OCI-LY7 (cell line): ENCODE data around the gene CGB7. TPM values are rescaled to one million over a fixed set of nuclear protein-coding genes. Genes with fewer than 3 reads are reported as not detected.

ENCODE experiments used
- BruUV-seq: library from RNA; stranded (reverse); fragments of 400-500 nt; replicated peaks from 2 replicates; lab custom pipeline; 2021; lab: Mats Ljungman, UMichigan
- CTCF ChIA-PET: fragments of 300-600 bp; sonication (Branson Sonifier 250); formaldehyde crosslinking; loops from one replicate; lab custom pipeline; 2022; ENCODE audit warnings: antibody characterized with exemption; ENCODE audit not compliant: unreplicated experiment; lab: Charles Lee
- POLR2A ChIA-PET: fragments of 300-600 bp; sonication (Branson Sonifier 250); formaldehyde crosslinking; loops from one replicate; lab custom pipeline; 2022; ENCODE audit warnings: antibody characterized with exemption; lab: Charles Lee
- DNase-seq: peaks from one replicate; pipeline ENCODE4 v3.0.0-alpha.2; 2015; ENCODE audit warnings: low spot score
- H2AFZ ChIP-seq: fragments of 200-600 bp; sonication (generic), shearing (Covaris generic); 2 replicates; pipeline ENCODE4 v1.6.1; 2014; ENCODE audit warnings: mild to moderate bottlenecking, antibody characterized with exemption, low read length, moderate library complexity
- H3K27ac ChIP-seq: fragments of 200-600 bp; sonication (generic); 2 replicates; pipeline ENCODE4 v1.5.1; 2014; ENCODE audit warnings: mixed run types, low read depth, mild to moderate bottlenecking, moderate library complexity, low read length, inconsistent platforms; ENCODE audit not compliant: poor library complexity, severe bottlenecking
- H3K36me3 ChIP-seq: fragments of 200-600 bp; sonication (generic); 2 replicates; pipeline ENCODE4 v1.6.1; 2014; ENCODE audit warnings: mild to moderate bottlenecking, antibody characterized with exemption, low read length, moderate library complexity, mixed read lengths; ENCODE audit not compliant: insufficient read depth
- H3K4me1 ChIP-seq: fragments of 200-600 bp; sonication (generic); 2 replicates; pipeline ENCODE4 v1.5.1; 2014; ENCODE audit warnings: mild to moderate bottlenecking, low read length; ENCODE audit not compliant: insufficient read depth, poor library complexity, severe bottlenecking
- H3K4me2 ChIP-seq: fragments of 200-600 bp; sonication (generic); 2 replicates; pipeline ENCODE4 v1.6.1; 2014; ENCODE audit warnings: mild to moderate bottlenecking, low read length
- H3K4me3 ChIP-seq: fragments of 200-600 bp; sonication (generic); 2 replicates; pipeline ENCODE4 v1.5.1; 2014; ENCODE audit warnings: mild to moderate bottlenecking, low read depth, low read length; ENCODE audit not compliant: poor library complexity, severe bottlenecking
- H3K79me2 ChIP-seq: fragments of 200-600 bp; sonication (generic); 2 replicates; pipeline ENCODE4 v1.6.1; 2016; ENCODE audit warnings: low read depth, mild to moderate bottlenecking, low read length, moderate library complexity, mixed read lengths; ENCODE audit not compliant: insufficient read depth
- H3K9me2 ChIP-seq: fragments of 200-600 bp; sonication (generic); 2 replicates; pipeline ENCODE4 v1.6.1; 2016; ENCODE audit warnings: mild to moderate bottlenecking, low read length, mixed read lengths; ENCODE audit not compliant: insufficient read depth
- H3K9me3 ChIP-seq: fragments of 200-600 bp; sonication (generic); 2 replicates; pipeline ENCODE4 v1.6.1; 2014; ENCODE audit warnings: mild to moderate bottlenecking, mixed run types, low read length, mixed read lengths
- H4K20me1 ChIP-seq: fragments of 200-600 bp; sonication (generic); 2 replicates; pipeline ENCODE4 v1.6.1; 2014; ENCODE audit warnings: mild to moderate bottlenecking, antibody characterized with exemption, low read length, moderate library complexity, mixed read lengths; ENCODE audit not compliant: insufficient read depth
- CTCF ChIP-seq: fragments of 200-600 bp; sonication (generic); conservative IDR thresholded peaks from 2 replicates; pipeline ENCODE4 v1.5.1; 2014; ENCODE audit warnings: mild to moderate bottlenecking, antibody characterized with exemption, low read length, moderate library complexity, mixed read lengths
- EZH2phosphoT487 ChIP-seq: fragments of 200-600 bp; sonication (generic); IDR thresholded peaks from 2 replicates; pipeline ENCODE4 v1.6.1; 2018; ENCODE audit warnings: low read depth, borderline replicate concordance, mild to moderate bottlenecking, mixed run types, antibody characterized with exemption, low read length, moderate library complexity, mixed read lengths
- intact Hi-C: fragments of 100-400 bp; cut with micrococcal nuclease; formaldehyde crosslinking; loops from one replicate; pipeline ENCODE4 v1.10.0; 2022; ENCODE audit not compliant: unreplicated experiment
- total RNA-seq, 2 experiments: library from RNA; depleted of rRNA in 1 of 2; stranded (reverse); fragments of >200 nt in 1 of 2; shearing (Covaris generic) in 1 of 2; gene quantifications; 2 replicates each; pipeline ENCODE4 v1.2.3, GENCODE V29; 2014 to 2022

CGB7 gene
- total RNA-seq, 2 experiments from 2014 or later = not detected

GRCh38 chr19:49101160-49101559 is 43.6 kb upstream of the CGB7 start:
- Histone ChIP-seq H3K9me2 (no peaks in the 10 kb centered on the region), H3K36me3 (peaks cover 97% of the 10 kb centered on the region), H4K20me1 (no peaks in the 10 kb centered on the region; the same call in 1 of the 2 replicates), H3K79me2 (no peaks in the 10 kb centered on the region; the same call in 1 of the 2 replicates), H3K9me3 (no peaks in the 10 kb centered on the region), H3K4me3 (no peak overlapping the region), H3K4me2 (no peak overlapping the region), H2AFZ (no peak overlapping the region), H3K4me1 (no peaks in the 10 kb centered on the region), H3K27ac (no peak overlapping the region)
- CTCF ChIA-PET = no interaction called here
- POLR2A ChIA-PET = interaction anchor here (0.6 kb wide), 1 partner anchor 99 kb away, joined by 7 read pairs; no protein-coding TSS in a partner anchor
- no peak for TF ChIP-seq CTCF
- TF ChIP-seq EZH2phosphoT487 = no peak
- DNase-seq = no peak
- no TSS peak for BruUV-seq
- intact Hi-C loops = no loop called here

GRCh38 chr19:49098795-49099194 is 41.2 kb upstream of the CGB7 start:
- POLR2A ChIA-PET = interaction anchor here (0.6 kb wide), 1 partner anchor 347 kb away, joined by 5 read pairs; no protein-coding TSS in a partner anchor
- H3K9me2 ChIP-seq = no peaks in the 10 kb centered on the region
- intact Hi-C loops = loop anchor here (5.0 kb wide), 2 partner anchors 109 to 129 kb away; no protein-coding TSS in a partner anchor
- TF ChIP-seq CTCF = no peak
- no peak for TF ChIP-seq EZH2phosphoT487
- BruUV-seq = no TSS peak
- CTCF ChIA-PET = interaction anchor here (2.1 kb wide), 1 partner anchor 127 kb away, joined by 6 read pairs; no protein-coding TSS in a partner anchor
- no peaks in the 10 kb centered on the region; the same call in 1 of the 2 replicates for H4K20me1 ChIP-seq
- H3K27ac ChIP-seq = no peak overlapping the region
- no peak overlapping the region for H3K4me2 ChIP-seq
- peaks cover 97% of the 10 kb centered on the region for H3K36me3 ChIP-seq
- no peaks in the 10 kb centered on the region; the same call in 1 of the 2 replicates for H3K79me2 ChIP-seq
- H3K4me1 ChIP-seq = no peaks in the 10 kb centered on the region
- DNase-seq = no peak
- no peak overlapping the region for H3K4me3 ChIP-seq
- H2AFZ ChIP-seq = no peak overlapping the region
- no peaks in the 10 kb centered on the region for H3K9me3 ChIP-seq
